Glomerular endothelial cell (primary cell): ENCODE data around the gene PPFIA2. TPM values are rescaled to one million over a fixed set of nuclear protein-coding genes. Genes with fewer than 3 reads are reported as not detected.
A peak's percentile ranks its signal among the peaks of the same experiment; 100 is the strongest.

Source experiments
- DNase-seq: peaks from one replicate; pipeline ENCODE4 v3.0.0-alpha.2; 2011; ENCODE audit warnings: low read depth, low spot score; ENCODE audit errors: extremely low read depth
- total RNA-seq: library from RNA; depleted of rRNA; stranded (reverse); fragments of >200 nt; gene quantifications from 2 replicates; pipeline ENCODE4 v1.2.3, GENCODE V29; 2015

The PPFIA2 gene
- total RNA-seq, 1 donor from 2014 or later, result not detected

DNA sequence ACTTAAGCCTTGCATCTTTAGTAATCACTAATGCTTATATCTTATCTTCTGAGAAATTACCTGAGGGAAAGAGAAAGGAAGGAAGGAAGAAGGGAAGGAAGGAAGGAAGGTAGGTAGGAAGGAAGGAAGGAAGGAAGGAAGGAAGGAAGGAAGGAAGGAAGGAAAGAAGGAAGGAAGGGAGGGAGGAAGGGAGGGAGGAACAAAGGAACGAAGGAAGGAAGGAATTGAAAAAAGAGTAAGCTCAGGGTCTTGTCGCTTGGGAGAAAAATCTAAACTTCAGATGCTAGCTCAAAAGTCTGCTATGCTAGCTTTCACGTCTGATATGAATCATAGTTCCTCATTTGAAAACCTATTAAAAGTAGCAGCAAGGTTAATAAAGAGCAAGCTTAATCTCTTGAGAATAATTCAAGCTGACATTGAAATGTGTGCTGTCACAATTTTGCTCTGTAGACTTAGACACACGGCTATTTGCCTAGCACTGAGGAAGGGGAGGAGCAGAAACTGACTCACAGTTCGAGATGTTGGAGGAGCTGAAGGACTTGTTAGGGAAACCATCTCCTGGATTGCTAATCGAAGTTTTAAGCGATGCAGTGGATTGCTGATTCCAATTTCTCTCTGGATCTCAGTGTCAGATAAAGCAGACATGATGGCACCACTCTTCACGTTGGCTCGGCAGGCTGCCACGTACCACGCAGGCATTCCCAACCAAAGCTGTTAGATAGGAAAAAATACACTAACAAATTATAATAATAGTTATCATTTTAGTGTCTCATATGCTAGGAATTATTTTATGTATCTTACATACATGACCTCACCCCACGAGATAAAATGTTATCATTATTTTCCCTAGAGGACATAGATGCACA lies 464.6 kb downstream of the PPFIA2 start:
- DNase-seq, result no peak

DNA sequence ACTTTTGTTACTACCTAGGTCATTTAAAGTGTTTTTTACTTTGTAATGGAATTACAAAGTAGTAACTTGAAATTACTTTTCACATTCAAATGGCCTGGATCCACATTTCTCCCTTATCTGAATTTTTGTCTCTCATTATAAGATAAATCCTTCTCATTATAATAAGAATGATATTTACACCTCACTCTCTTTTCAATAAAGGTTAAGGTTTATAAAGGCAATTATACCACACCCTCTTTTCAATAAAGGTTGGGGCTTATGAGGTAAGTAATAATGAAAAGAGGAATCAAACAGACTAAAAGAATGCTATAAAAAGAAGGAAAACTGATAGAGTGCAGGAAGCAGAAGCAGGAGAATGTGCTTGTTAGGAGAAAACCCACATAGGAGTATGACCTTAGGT lies 470.5 kb downstream of the PPFIA2 start:
- no peak for DNase-seq

DNA sequence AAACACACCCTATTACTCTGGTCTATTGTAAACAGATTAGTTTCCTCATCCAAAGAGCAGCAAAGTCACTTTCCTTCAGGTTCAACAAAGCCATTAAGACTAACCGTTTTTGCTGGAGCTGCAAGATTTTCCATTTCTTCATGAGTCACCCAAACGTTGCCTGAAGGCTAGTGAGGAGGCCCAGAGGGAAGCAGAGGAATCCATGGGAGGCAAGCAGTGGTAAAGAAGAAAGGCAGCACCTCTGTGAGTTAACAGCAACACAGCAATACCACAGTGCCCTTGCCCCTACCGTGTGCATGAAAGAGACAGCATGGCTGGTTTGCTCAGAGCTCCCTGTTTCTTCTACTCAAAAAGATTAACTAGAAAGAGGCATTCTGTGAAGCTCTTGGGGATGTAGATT lies 475.0 kb downstream of the PPFIA2 start:
- no peak for DNase-seq

GRCh38 chr12:81274637-81275529 lies 484.3 kb downstream of the PPFIA2 start:
- no peak for DNase-seq

DNA sequence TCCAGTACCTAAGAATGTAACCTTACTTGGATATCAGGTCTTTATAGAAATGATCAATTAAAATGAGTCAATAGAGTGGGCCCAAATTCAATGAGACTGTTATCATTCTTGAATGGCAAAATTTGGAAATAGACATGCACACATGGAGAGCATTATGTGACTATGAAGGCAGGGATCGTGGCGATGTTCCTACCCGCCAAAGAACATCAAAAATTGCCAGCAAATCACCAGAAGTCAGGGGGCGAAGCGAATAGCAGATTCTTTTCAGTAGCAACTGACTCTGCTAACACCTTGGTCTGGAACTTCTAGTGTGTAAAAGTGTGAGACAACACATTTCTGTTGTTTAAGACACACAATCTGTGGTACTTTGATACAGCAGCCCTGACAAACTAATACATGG lies 488.8 kb downstream of the PPFIA2 start:
- DNase-seq, result no peak

DNA sequence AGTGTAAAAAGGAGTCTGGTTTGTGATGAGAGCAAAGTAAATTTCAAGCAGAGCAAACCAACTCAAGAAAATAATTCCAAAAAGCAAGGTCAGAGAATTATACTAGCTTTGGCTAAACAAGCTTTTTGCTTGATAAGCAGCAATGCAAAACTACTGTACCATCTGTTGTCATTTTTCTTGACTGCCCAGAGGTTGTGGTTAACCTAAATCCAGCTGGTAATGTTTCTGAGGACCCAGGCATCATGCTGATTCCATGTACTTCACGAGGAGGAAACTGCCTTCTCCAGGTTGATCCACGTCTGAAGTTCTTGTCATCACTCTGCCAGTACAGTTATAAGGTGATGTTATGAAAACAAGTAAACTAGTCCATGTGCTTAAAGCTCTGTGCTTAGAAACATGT lies 496.1 kb downstream of the PPFIA2 start:
- DNase-seq, result no peak

DNA sequence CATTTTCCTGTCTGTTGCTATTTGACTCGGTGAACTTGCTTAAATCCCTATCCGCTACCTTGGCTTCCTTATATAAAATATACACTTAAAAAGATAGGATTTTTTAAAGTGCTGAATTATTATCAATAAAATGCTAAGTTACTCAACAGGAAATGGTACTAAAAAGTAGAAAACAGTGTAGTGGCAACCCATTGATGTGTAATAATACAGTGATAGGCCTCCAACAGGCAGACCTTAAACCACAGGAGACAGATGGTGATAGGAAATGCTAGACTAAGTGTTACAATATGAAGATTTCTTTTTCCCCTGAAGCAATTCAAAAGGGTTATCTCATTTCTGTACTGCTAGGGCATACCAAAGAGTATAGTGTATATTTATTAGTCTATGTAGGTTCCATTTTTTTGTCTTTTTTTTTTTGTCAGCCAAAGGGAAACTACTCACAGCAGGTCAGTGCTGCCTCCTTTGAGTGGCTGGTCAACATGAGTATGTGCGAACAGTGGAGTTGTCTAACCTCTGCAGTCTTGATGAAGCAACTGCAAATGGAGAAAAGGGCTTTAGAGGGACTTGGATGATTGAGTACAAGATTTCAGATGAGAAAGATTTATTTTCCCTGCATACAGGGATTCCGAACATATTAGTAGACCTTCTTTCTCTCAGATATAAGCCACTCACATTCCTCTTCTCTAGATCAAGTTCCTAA lies 497.5 kb downstream of the PPFIA2 start:
- DNase-seq, result no peak

DNA sequence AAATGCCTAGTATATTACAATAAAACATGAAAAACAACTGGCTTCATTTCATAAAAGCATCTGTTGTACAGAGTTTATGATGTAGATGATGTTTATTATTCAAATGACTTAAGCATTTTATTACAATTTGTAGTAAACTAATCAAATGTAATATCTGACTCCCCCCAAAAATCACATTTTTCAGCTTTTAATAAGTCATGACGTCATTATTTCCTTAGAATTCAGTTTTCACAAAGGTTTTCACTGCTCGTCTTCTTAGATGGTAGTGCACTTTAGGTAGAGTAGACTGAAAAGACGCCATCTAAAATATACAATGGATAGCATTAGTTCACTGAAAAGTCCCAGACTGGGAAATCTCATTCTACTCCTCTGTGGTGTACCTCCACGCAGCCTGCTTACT lies 499.8 kb downstream of the PPFIA2 start:
- DNase-seq, result no peak

- DNase-seq, result peak; percentile 54
Observed at GRCh38 chr12:81257947-81258551, 501.1 kb downstream of the PPFIA2 start.

DNA sequence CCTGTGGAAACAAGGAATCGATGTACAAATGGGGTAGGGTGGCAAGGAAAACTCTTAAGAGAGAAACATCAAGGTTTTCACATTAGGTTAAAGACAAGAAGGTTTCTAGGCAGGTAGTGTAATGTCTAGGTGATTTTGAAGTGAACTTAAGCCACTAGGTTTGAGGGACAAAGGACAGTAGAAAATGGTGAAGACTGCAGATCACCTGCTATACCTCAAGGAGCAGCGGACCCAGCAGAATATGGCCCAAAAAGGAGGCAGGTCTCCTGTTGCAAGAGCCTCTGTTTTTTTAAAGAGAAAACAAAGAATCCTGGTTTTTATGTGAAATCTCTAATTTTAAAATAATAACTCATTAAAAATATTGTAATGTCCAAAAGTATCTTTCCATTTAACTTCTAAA lies 503.2 kb downstream of the PPFIA2 start:
- DNase-seq, result no peak

GRCh38 chr12:81255456-81255855 lies 503.7 kb downstream of the PPFIA2 start:
- no peak for DNase-seq

DNA sequence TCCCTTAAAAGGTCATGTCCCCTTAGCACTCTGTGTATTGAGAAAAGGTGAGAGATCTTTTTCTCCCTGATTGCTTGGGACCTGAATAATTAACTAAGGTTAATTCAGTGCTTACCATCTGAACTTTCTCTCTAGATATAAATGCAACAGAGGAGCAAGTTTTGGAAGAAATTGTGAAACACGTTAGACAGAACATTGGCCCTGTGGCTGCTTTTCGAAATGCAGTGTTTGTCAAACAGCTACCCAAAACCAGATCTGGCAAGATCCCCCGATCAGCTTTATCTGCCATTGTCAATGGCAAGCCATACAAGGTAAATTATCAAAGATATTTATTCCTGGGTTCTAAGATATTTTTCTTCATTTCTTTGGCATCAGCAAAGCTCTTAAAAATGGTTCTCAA lies 505.8 kb downstream of the PPFIA2 start:
- no peak for DNase-seq

DNA sequence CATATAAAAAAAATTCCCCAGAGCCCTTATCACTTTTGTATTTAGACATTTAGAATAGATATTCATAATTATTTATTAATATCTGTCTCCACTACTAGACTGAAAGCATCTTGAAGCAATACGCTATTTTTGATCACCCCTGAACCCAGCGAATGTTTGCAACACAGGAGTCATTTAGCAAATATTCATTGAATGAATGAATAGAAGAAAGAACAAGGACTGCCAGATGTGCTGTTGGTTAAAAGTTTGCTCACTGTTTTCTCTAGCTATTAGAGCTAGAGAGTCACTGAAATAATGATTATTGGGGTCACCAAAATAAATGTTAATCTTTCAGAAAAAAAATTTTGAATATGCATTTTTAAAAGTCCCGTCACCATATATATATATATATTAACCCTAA lies 506.9 kb downstream of the PPFIA2 start:
- no peak for DNase-seq

- no peak for DNase-seq
Observed at GRCh38 chr12:81249976-81250375, 509.2 kb downstream of the PPFIA2 start.

- no peak for DNase-seq
Observed at GRCh38 chr12:81245907-81246570, 513.1 kb downstream of the PPFIA2 start.

DNA sequence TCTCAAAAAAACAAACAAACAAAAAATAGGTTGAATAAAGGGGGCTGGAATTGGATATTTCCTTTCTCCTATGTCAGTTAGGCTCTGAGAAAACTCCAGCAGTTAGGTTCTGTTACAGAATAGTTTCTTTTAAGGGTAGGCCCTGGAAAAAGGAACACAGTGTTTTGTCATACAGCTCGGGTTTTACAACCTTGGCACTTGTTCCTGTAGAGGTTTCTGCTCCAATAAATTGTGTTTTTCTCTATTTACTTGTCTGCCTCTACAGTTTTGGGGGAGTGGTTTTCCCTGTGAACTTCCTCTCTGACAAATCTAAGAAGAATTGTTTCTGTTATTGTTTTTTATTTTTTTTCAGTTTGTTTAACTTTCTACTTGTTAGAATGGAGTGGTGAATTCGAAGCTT lies 513.7 kb downstream of the PPFIA2 start:
- no peak for DNase-seq

- no peak for DNase-seq
Observed at GRCh38 chr12:81231574-81232368, 527.4 kb downstream of the PPFIA2 start.

DNA sequence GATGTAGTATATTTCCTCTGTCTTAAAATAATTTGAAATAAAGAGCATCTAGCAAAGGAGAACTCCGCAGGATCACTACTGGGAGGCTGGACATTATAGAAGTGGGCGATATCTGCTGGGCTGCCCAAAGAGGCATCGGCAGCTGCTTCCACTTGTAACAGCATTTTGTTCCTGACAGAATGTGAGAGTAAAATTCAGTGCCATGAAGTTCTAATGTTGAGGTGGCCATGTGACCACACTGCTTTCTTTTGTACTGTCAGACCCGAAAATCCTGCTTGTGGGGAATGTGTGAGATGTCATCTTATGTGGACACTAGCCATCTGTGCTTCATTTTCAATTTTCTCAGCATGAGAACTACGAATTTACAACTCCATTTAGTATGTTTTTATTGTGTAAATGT lies 529.4 kb downstream of the PPFIA2 start:
- DNase-seq, result no peak

DNA sequence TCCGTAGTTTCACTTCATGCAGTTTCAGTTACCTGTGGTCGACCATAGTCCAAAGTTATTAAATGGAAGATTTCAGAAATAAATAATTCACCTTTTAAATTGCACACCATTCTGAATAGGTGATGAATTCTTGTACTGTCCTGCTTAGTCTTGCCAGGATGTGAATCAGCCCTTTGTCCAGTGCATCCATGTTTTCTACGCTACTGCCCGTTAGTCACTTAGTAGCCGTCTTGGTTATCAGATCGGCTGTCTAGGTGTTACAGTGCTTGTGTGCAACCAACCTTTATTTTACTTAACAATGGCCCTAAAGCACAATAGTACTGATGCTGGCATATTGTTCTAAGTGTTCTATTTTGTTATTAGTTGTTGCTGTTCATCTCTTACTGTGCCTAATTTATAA lies 534.5 kb downstream of the PPFIA2 start:
- no peak for DNase-seq
